Trophoblast cell (in vitro differentiated cells and primary cell): Measurements from ENCODE around the gene RAB27A.

Source experiments
- DNase-seq, 2 donors: peaks; one replicate each; pipeline ENCODE4 v3.0.0-alpha.2; 2016
- H2AFZ ChIP-seq: 2 replicates; pipeline ENCODE4 v1.6.1; 2013; ENCODE audit warnings: low read length, moderate library complexity, mild to moderate bottlenecking; ENCODE audit not compliant: insufficient read depth, poor library complexity
- H2AK5ac ChIP-seq: 2 replicates; pipeline ENCODE4 v1.6.1; 2013; ENCODE audit warnings: mild to moderate bottlenecking, low read length
- H2BK120ac ChIP-seq: 2 replicates; pipeline ENCODE4 v1.6.1; 2013; ENCODE audit warnings: low read length, mild to moderate bottlenecking, moderate library complexity; ENCODE audit not compliant: insufficient read depth, poor library complexity
- H2BK12ac ChIP-seq: 2 replicates; pipeline ENCODE4 v1.6.1; 2013; ENCODE audit warnings: mild to moderate bottlenecking, low read length, moderate library complexity
- H2BK5ac ChIP-seq: 2 replicates; pipeline ENCODE4 v1.6.1; 2013; ENCODE audit warnings: low read length, low read depth, moderate library complexity, mild to moderate bottlenecking; ENCODE audit not compliant: poor library complexity
- H3K14ac ChIP-seq: 2 replicates; pipeline ENCODE4 v1.6.1; 2013; ENCODE audit warnings: mild to moderate bottlenecking, low read length
- H3K18ac ChIP-seq: 2 replicates; pipeline ENCODE4 v1.6.1; 2013; ENCODE audit warnings: mild to moderate bottlenecking, low read length
- H3K23ac ChIP-seq: 2 replicates; pipeline ENCODE4 v1.6.1; 2013; ENCODE audit warnings: low read length
- H3K27ac ChIP-seq: 2 replicates; pipeline ENCODE4 v1.5.1; 2013; ENCODE audit warnings: low read depth, mild to moderate bottlenecking, inconsistent platforms, low read length, moderate library complexity
- H3K27me3 ChIP-seq: 2 replicates; pipeline ENCODE4 v1.6.1; 2013; ENCODE audit warnings: inconsistent platforms, mild to moderate bottlenecking, low read length, moderate library complexity; ENCODE audit not compliant: insufficient read depth
- H3K36me3 ChIP-seq, 2 experiments: 1 replicate in 1 of 2; 2 replicates in 1 of 2; pipeline ENCODE4 v1.6.1; 2013; ENCODE audit warnings: low read length in 2 of 2, mild to moderate bottlenecking in 2 of 2, moderate library complexity in 1 of 2; ENCODE audit not compliant: insufficient read depth in 2 of 2, control insufficient read depth in 1 of 2
- H3K4ac ChIP-seq: 2 replicates; pipeline ENCODE4 v1.6.1; 2013; ENCODE audit warnings: low read depth, mild to moderate bottlenecking, low read length, moderate library complexity
- H3K4me1 ChIP-seq, 2 experiments: 1 replicate in 1 of 2; 2 replicates in 1 of 2; pipeline ENCODE4 v1.6.1; 2013; ENCODE audit warnings: low read length in 2 of 2, mild to moderate bottlenecking in 2 of 2, moderate library complexity in 1 of 2; ENCODE audit not compliant: insufficient read depth in 2 of 2, control insufficient read depth in 1 of 2
- H3K4me2 ChIP-seq: 2 replicates; pipeline ENCODE4 v1.6.1; 2013; ENCODE audit warnings: inconsistent platforms, mild to moderate bottlenecking, low read length, moderate library complexity
- H3K4me3 ChIP-seq: 2 replicates; pipeline ENCODE4 v1.5.1; 2013; ENCODE audit warnings: mild to moderate bottlenecking, low read depth, low read length, inconsistent platforms
- H3K79me1 ChIP-seq: one replicate; pipeline ENCODE4 v1.6.1; 2013; ENCODE audit warnings: low read length
- H3K79me2 ChIP-seq: 2 replicates; pipeline ENCODE4 v1.6.1; 2013; ENCODE audit warnings: low read length, mild to moderate bottlenecking; ENCODE audit not compliant: control insufficient read depth, insufficient read depth, poor library complexity
- H3K9ac ChIP-seq: 2 replicates; pipeline ENCODE4 v1.6.1; 2013; ENCODE audit warnings: mild to moderate bottlenecking, low read length
- H3K9me3 ChIP-seq: 2 replicates; pipeline ENCODE4 v1.6.1; 2013; ENCODE audit warnings: low read depth, mild to moderate bottlenecking, control low read depth, inconsistent platforms, low read length; ENCODE audit not compliant: insufficient read depth
- H4K12ac ChIP-seq: 2 replicates; pipeline ENCODE4 v1.6.1; 2013; ENCODE audit warnings: low read depth, mild to moderate bottlenecking, low read length, moderate library complexity
- H4K8ac ChIP-seq: 2 replicates; pipeline ENCODE4 v1.6.1; 2013; ENCODE audit warnings: low read depth, mild to moderate bottlenecking, low read length, moderate library complexity
- H4K91ac ChIP-seq: one replicate; pipeline ENCODE4 v1.6.1; 2013; ENCODE audit warnings: low read depth, mild to moderate bottlenecking, low read length, moderate library complexity
- WGBS: extraction: QIAGEN DNeasy Blood & Tissue Kit; methylation state at CpG from one replicate; pipeline ENCODE4 v1.1.7; 2013; ENCODE audit warnings: missing lambda C conversion rate; ENCODE audit not compliant: insufficient read length, insufficient coverage; ENCODE audit errors: extremely low coverage; 5-methylcytosine and 5-hydroxymethylcytosine counted together

The RAB27A gene

GRCh38 chr15:55197362-55197705 is 92.3 kb downstream of the RAB27A start:
- Histone ChIP-seq H3K79me1 (peaks cover 5% of the 10 kb centered on the region), H4K8ac (peak overlapping the region; percentile 95), H2BK120ac (no peak overlapping the region), H3K14ac (peak overlapping the region; percentile 90), H2BK12ac (no peak overlapping the region), H3K9ac (peak overlapping the region; percentile 94), H3K79me2 (peaks cover 9% of the 10 kb centered on the region), H4K91ac (peak overlapping the region; percentile 91), H3K4ac (no peak overlapping the region), H3K4me3 (peak overlapping the region; percentile 78), H3K9me3 (no peaks in the 10 kb centered on the region), H2AFZ (peak overlapping the region; percentile 89), H3K23ac (no peak overlapping the region), H3K27me3 (no peaks in the 10 kb centered on the region), H3K36me3 (peaks cover 0 to 2% of the 10 kb centered on the region in 2 experiments), H4K12ac (peak overlapping the region; percentile 80), H3K18ac (peak overlapping the region; percentile 76), H3K4me1 (no peaks in the 10 kb centered on the region), H3K4me2 (peak overlapping the region; percentile 97), H2BK5ac (peak overlapping the region; percentile 45), H3K27ac (peak overlapping the region; percentile 84), H2AK5ac (no peak overlapping the region)
- no CpG with 5 or more reads among the region's 10 CpGs for WGBS
- no peak for DNase-seq

GRCh38 chr15:55196458-55197361 is 92.9 kb downstream of the RAB27A start, which contains the start of gene RSL24D1:
TSS of gene RSL24D1 (minus strand) at chr15:55196941. CDS start at chr15:55196890, 51 bp downstream.
- Histone ChIP-seq H3K79me1 (peaks cover 5% of the 10 kb centered on the region), H3K18ac (peak within 1 kb of the TSS; percentile 76), H4K8ac (peak within 1 kb of the TSS; percentile 96), H3K9ac (peak within 1 kb of the TSS; percentile 98), H2AFZ (peak within 1 kb of the TSS; percentile 89), H3K27ac (peak within 1 kb of the TSS; percentile 84), H2BK5ac (peak within 1 kb of the TSS; percentile 45), H3K9me3 (no peaks in the 10 kb centered on the region), H3K4me2 (peak within 1 kb of the TSS; percentile 97), H3K4me3 (peak within 1 kb of the TSS; percentile 98), H3K36me3 (peaks cover 0 to 4% of the 10 kb centered on the region in 2 experiments), H2BK120ac (peak within 1 kb of the TSS; percentile 48), H3K23ac (no peak within 1 kb of the TSS), H4K12ac (peak within 1 kb of the TSS; percentile 80), H3K4me1 (no peaks in the 10 kb centered on the region), H3K27me3 (no peaks in the 10 kb centered on the region), H3K14ac (peak within 1 kb of the TSS; percentile 90), H3K79me2 (peaks cover 9% of the 10 kb centered on the region), H4K91ac (peak within 1 kb of the TSS; percentile 91), H2AK5ac (peak within 1 kb of the TSS; percentile 9), H2BK12ac (no peak within 1 kb of the TSS), H3K4ac (peak within 1 kb of the TSS; percentile 75)
- peak; percentile 100 for DNase-seq
- no CpG with 5 or more reads among the region's 62 CpGs for WGBS

- Histone ChIP-seq H2BK120ac (no peak overlapping the region), H3K4me3 (peak overlapping the region; percentile 98), H3K79me2 (peaks cover 9% of the 10 kb centered on the region), H3K4me1 (no peaks in the 10 kb centered on the region), H3K4ac (peak overlapping the region; percentile 75), H3K9ac (peak overlapping the region; percentile 98), H2AFZ (no peak overlapping the region), H3K36me3 (peaks cover 0 to 5% of the 10 kb centered on the region in 2 experiments), H3K27me3 (no peaks in the 10 kb centered on the region), H3K27ac (no peak overlapping the region), H3K4me2 (peak overlapping the region; percentile 77), H3K23ac (no peak overlapping the region), H4K12ac (no peak overlapping the region), H3K18ac (no peak overlapping the region), H3K14ac (no peak overlapping the region), H4K91ac (no peak overlapping the region), H4K8ac (no peak overlapping the region), H3K79me1 (peaks cover 5% of the 10 kb centered on the region), H3K9me3 (no peaks in the 10 kb centered on the region), H2BK5ac (no peak overlapping the region), H2AK5ac (no peak overlapping the region), H2BK12ac (no peak overlapping the region)
- DNase-seq: no peak
- WGBS: no CpG with 5 or more reads among the region's 9 CpGs
Observed at GRCh38 chr15:55195996-55196395, 93.6 kb downstream of the RAB27A start.

GRCh38 chr15:55194256-55194655 is 95.4 kb downstream of the RAB27A start:
- H2AK5ac ChIP-seq: no peak overlapping the region
- no peak overlapping the region for H4K8ac ChIP-seq
- H3K4me1 ChIP-seq: no peaks in the 10 kb centered on the region
- H4K12ac ChIP-seq: no peak overlapping the region
- H3K18ac ChIP-seq: no peak overlapping the region
- peaks cover 5% of the 10 kb centered on the region for H3K79me1 ChIP-seq
- H2BK12ac ChIP-seq: no peak overlapping the region
- no peak overlapping the region for H3K14ac ChIP-seq
- H2BK5ac ChIP-seq: no peak overlapping the region
- no peak overlapping the region for H3K27ac ChIP-seq
- no peak overlapping the region for H3K23ac ChIP-seq
- H2AFZ ChIP-seq: no peak overlapping the region
- H3K9me3 ChIP-seq: no peaks in the 10 kb centered on the region
- peaks cover 2 to 9% of the 10 kb centered on the region in 2 experiments for H3K36me3 ChIP-seq
- no peak for DNase-seq
- no peak overlapping the region for H3K4ac ChIP-seq
- no peak overlapping the region for H3K9ac ChIP-seq
- H3K27me3 ChIP-seq: no peaks in the 10 kb centered on the region
- peaks cover 9% of the 10 kb centered on the region for H3K79me2 ChIP-seq
- H3K4me2 ChIP-seq: no peak overlapping the region
- H3K4me3 ChIP-seq: no peak overlapping the region
- no peak overlapping the region for H2BK120ac ChIP-seq
- H4K91ac ChIP-seq: no peak overlapping the region
